GM18508 (cell line): ENCODE results near the gene GPR171.
"Not testable (repeated sequence)": the region's sequence is repeated elsewhere in the genome, so short reads cannot be mapped to it uniquely, and the experiment has no call there.

Experiments
- ATAC-seq: cut with Tn5 transposase; IDR thresholded peaks from one replicate; pipeline ENCODE4 v1.9.1; 2021; ENCODE audit warnings: moderate number of reproducible peaks; ENCODE audit not compliant: insufficient read depth, unreplicated experiment

The GPR171 gene, protein sequence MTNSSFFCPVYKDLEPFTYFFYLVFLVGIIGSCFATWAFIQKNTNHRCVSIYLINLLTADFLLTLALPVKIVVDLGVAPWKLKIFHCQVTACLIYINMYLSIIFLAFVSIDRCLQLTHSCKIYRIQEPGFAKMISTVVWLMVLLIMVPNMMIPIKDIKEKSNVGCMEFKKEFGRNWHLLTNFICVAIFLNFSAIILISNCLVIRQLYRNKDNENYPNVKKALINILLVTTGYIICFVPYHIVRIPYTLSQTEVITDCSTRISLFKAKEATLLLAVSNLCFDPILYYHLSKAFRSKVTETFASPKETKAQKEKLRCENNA

DNA sequence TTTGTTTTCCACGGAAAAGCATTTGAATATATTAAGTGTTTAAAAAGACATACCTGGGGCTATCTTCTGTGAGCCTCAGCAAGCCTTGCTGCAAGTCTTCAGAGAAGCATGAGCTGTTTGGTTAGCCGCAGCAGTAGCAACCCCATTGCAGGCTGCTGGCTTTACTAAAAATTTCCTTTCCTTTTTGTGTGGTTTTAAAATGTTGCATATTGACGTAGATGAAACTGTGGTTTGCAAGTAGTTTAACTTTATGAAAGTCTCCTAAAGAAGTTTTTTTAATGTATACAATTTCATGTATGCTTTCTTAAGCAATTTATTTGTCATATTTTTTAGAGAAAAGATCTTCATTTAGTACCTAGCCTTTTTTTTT, at the start of gene GPR171:
GPR171 (minus strand) TSS at position 166 of the 370 bp plus-strand sequence. CDS start 3,830 bp downstream, outside the sequence.
- ATAC-seq: peak; percentile 81

DNA sequence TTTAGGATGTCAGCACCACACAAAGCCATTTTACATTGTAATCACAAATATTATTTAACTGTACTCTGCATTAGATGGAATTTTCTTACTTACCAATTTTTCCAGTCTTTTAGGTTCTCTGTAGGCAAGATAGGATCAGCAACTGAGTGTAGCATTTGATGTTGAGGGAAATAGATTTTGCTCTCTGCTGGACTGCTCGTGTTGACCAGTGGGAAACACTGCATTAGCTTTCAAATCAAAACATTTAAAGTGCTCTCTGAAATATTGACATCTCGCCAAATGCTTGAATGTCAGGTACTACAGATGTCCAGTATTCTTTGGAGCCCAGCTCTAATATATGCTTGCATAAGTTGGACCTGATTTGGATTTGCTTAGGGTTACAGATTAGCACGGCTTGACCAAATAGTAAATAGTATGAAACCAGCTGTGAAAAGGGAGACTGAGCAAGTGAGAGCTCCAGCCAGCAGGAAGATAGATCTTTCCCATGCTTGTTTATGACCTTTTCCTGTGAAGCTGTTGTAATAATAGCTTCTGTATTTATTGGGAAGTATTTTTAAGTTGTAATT, 45.8 kb upstream of the GPR171 start:
- ATAC-seq: no peak

DNA sequence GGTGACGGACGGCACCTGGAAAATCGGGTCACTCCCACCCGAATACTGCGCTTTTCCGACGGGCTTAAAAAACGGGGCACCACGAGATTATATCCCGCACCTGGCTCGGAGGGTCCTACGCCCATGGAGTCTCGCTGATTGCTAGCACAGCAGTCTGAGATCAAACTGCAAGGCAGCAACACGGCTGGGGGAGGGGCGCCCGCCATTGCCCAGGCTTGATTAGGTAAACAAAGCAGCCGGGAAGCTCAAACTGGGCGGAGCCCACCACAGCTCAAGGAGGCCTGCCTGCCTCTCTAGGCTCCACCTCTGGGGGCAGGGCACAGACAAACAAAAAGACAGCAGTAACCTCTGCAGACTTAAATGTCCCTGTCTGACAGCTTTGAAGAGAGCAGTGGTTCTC, 39.0 kb upstream of the GPR171 start:
- not testable (repeated sequence) for ATAC-seq

DNA sequence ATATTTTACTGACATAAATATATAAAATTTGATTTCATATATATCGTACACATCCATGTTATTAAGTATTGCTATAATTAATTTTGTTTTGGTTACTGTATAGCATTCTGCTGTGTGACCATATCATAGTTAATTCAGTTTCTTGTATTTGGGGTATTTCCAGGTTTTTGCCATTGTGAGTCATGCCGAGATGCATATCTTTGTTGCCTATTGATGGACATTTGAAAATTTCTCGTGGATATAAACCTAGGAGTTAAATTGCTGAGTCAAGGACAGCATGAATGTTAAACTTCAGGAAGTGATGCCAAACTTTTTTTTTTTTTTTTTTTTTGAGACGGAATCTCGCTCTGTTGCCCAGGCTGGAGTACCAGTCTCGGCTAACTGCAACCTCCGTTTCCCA, 33.7 kb upstream of the GPR171 start:
- no peak for ATAC-seq

DNA sequence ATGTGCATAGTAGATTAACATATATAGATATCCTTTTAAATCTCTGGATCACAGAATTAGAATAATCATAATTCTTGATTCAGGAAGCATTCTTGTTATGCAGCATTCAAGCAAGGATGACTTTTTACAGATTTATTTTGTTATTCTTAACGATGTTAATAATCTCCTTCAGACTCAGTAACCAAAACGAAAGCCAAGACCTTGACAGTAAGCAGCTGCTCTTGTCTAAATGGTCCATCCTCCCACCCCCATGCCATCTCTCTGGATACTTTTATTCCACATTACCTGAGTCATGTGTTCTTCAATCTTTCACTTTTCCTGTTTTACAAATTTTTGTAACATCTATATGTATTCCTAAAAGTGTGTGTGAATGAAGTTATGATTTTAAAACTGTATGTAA, 33.3 kb upstream of the GPR171 start:
- ATAC-seq: no peak

DNA sequence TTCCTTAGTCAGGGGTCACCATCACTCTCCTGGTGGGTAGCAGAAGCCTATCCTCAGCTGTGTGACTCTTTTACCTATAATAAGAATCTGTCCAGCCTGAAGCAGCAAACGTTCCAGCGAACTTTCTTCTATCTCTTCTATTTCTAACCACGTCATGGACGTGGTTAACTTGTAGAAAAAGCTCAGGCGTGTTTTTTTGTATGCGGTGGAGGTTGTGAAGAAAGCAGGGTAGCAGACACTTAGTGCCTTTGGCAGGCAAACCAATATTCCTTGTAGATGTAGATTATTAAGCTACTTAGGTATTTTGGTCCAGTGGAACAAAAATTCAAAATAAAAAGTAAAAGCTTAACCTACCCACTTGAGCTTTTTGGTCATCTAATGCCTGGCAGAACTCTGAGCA, 31.8 kb upstream of the GPR171 start:
- no peak for ATAC-seq

DNA sequence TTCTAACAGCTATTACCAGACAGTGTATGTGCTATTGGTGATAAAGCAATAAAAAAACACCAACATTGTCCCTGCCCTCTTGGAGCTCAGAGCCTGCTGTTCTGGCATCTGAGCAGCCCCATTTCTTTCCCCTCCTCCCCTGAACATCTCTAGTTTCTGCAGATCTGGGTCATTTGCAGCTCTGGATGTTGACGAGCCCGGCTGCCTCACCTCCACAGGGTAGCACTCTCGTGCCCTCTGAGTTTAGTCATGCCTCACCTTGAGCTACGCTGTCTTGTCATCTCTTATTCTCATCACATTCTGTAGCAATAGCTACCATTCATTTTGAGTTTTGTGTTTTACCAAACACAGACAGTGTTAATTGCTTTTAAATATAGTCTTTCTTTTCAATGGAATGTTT, 30.0 kb upstream of the GPR171 start:
- no peak for ATAC-seq

DNA sequence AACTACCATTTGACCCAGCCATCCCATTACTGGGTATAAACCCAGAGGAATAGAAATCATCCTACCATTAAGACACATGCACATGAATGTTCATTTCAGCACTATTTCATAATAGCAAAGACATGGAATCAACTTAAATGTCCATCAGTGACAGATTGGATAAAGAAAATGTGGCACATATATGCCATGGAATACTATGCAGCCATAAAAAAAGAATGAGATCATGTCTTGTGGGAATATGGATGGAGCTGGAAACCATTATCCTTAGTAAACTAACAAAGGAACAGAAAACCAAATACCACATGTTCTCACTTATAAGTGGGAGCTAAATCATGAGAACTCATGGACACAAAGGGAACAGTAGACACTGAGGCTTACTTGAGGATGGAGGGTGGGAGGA, 29.4 kb upstream of the GPR171 start:
- not testable (repeated sequence) for ATAC-seq

GRCh38 chr3:151230646-151231045, 27.6 kb upstream of the GPR171 start:
- peak; percentile 34 for ATAC-seq

GRCh38 chr3:151228666-151229040, 25.6 kb upstream of the GPR171 start:
- ATAC-seq: no peak

DNA sequence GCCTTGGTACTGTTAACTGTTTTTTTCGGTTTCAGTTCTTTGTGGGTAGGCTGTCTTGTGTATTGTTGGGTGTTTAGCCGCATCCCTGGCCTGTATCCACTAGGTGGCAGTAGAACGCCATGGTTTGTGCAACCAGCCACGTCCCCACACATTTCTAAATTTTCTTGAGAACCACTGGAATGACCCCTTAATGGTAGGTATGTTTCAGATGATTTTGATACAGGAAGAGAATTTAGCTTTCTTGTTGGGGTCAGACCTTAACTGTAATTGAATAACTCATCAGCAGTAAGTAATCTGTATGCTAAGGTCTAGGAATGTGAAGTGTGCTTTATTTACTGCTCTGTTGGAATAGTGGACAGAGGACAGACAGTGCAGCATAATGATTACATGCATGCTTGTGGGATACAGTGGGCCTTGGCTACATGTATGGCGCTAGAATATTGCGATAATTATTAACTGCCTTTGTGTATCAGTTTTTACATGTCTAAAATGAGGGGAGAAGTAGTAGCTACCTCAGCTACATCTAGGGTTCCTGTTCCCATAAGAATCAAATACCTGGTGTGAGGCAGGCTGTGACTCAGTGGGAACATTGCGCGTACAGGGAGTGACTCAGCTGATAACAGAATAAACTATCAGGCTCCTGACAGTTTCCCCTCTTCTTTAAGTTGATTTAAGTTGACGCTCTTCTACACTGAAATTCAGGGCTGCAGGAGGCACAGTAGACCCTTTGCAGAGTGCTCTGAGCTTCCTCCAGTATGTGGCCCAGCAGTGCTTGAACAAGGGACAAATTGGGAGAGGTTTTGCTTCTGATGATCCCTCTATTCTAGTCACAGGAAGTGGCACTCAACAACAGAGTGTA, 25.0 kb upstream of the GPR171 start:
- ATAC-seq: peak; percentile 78

DNA sequence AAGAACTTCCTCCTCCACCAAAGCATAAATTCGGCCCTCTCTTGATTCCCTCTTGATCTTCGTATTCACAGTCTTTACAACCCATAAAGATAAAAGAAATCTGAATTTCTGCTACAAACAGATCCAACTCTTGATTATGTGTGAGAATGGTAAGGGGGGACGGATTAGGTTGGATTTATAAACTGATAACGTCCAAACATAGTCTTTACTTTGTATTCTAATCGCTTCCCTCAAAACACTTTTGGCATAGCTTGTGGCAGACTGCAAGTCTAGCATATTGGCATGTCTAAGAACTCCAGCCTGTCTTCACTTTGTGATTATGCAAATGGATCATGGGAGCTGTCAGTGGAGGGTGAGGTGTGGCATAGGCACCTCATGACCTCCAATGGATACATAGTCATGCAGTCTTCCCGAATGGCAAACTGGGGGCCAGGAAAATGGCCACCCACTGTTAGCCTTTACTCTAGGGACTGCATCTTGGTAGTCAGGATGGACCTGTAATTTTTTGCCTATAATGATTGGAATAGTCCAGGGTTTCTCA, 24.3 kb upstream of the GPR171 start:
- peak; percentile 31 for ATAC-seq

GRCh38 chr3:151226825-151227224, 23.8 kb upstream of the GPR171 start:
- no peak for ATAC-seq

DNA sequence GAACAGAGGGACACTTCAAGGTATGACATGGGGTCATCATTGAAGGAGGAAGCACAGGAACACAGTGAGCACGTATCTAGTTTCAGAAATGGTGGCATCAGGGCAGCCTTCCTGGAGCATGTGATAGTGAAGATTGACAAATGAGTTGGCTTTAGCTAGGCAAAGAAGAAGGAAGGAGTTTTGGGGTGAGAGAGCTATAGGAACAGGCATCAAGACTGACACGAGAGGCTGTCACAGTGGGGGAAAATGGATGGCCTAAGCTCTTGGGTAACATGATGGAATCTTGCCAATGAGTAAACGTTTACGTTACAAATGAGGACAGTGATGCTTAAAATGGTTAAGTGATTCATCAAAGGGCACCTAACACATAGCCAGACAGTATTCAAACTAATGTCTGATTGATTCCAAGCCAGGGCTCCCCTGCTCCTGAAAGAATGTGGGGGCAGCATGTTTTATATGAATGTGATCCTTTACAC, 23.1 kb upstream of the GPR171 start:
- no peak for ATAC-seq

- no peak for ATAC-seq
Observed at GRCh38 chr3:151225040-151225975, 22.3 kb upstream of the GPR171 start.

DNA sequence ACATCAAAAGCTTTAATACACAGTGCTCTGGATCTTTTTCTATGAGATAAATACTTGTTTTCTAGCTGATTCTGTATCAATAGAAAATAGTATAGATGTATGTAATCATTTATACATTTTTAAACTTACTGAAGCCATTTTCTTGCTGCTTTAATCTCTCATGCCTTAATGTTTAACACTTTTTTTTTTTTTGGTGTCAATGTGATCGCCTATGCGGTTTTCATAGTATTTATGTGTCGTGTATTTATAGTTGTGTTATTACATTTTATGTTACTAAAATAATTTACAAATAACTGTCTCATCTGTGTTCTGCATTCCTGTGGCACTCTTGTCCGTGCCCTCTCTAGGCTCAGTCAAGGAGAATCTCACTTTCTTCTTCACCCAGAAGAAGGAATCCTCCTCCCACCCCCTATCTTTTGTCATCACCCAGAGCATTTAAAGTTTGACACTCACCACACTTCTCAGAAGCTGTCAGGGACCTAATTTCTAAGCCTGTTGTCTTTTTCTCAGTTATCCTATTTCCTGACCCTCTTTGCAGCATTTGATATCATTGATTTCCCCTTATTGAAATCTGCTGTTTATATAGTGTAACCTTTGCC, 21.4 kb upstream of the GPR171 start:
- no peak for ATAC-seq

DNA sequence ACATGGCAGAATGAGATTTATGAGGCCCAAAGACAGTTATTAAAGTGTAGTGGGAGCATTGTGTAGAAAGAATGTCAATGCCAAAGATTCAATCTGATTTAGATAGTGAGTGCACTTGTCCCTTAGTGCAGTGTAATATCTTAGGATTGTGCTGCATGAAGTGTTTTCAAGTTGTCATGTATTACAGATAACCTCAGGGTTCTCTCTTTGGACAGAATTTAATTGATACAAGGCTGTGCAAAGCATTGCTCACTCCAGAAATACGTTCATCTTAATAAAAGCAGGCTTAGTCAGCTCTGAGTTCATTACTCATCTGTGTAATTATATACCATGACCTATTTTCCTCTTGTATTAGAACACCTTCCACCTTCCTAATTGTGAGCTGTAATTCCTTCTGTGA, 16.0 kb upstream of the GPR171 start:
- ATAC-seq: no peak

- ATAC-seq: no peak
Observed at GRCh38 chr3:151218136-151218535, 15.1 kb upstream of the GPR171 start.
